HG03060 (cell line): ENCODE measurements around the gene B3GNT7.
"Not testable (repeated sequence)": the region's sequence is repeated elsewhere in the genome, so short reads cannot be mapped to it uniquely, and the experiment has no call there.

Experiments used
- ATAC-seq: cut with Tn5 transposase; IDR thresholded peaks from one replicate; pipeline ENCODE4 v1.9.1; 2021; ENCODE audit warnings: low read depth, moderate number of reproducible peaks; ENCODE audit not compliant: unreplicated experiment

Gene B3GNT7

DNA sequence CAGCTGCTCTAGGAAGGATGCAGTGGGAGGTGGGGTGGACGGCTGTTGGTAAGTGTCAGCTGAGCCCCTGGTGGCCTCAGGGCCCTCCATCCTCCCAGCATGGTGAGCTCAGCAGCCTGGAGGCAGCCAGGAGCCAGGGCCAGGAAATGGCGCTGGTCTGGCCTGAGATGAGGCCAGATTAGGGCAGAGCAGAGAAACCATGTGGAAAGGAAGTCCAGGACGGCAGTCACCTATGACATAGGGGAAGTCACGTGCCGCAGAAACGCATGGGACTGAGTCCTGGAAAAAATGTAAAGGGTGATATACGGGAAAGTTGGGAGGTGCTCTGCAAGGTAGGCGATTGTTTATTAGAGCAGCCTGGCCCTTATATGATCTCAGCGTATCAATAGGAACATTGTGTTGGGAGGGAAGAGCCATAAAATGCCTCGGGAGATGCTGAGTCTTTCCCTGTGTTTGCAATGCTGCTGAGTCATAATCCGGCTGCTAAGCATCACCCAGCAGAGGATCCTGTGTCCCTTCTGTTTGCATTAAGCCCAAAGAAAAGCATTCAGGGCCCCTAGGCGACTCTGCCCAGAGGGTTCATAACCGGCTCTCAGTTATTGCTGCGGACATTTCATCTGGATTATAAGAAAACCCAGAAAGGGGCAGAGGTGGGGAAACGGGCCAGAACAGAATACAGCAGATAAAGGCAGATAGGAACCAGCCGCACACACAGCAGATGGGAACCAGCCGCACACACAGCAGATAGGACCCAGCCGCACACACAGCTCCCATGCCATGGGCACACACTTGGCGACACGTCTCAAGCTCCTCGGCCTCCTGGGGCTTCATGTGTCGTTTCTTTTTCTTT, 30.3 kb upstream of the B3GNT7 start:
- ATAC-seq = no peak

DNA sequence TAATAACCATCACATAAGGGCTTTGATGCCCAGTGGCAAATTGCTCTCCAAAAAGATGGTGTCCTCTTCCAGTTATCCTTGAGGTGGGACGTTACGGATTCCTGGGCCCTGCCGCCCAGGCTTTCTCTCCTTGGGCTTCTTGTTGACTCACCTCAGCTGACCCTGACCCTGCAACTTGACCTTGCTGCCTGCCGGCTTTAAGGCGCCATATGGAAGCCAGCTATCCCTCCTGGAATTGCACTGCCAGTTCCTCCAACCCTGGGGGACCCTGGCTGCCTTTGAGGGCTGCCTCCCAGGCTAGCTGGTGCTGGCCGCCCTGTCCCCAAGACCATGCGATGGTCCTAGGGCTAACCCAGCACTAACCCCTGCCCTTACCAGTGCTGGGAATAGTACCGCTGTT, 28.3 kb upstream of the B3GNT7 start:
- ATAC-seq = no peak

DNA sequence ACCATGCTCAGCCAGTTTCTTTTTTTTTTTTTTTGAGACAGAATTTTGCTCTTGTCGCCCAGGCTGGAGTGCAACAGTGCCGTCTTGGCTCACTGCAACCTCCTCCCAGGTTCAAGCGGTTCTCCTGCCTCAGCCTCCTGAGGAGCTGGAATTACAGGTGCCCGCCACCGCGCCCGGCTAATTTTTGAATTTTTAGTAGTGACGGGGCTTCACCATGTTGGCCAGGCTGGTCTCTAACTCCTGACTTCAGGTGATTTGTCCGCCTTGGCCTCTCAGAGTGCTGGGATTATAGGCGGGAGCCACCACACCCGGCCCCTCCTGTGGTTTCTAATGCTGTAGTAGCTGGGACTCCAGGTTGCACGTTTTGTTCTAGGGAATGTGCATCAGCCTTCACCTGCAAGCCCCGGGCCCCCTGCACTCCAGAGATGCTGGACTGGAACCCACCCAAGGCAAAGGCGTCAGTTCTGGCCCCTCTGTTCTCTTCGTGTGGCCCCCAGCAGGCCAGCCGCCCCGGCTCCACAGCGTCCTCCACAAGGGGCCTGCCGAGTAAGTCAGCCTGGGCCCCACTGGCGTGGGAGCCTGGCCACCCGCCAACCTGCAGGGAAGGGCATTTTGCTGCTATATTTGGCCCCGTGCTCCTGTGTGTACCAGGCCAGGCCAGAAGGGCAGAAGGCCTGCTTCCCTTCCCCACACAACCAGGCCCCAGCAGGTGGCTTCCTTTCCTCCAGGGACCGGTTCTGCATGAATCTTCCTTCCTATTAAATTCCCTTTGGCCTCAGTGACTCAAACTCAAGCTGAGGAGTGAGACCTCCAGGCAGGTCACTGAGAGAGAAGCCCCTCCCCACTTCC, 25.7 kb upstream of the B3GNT7 start:
- ATAC-seq = no peak

DNA sequence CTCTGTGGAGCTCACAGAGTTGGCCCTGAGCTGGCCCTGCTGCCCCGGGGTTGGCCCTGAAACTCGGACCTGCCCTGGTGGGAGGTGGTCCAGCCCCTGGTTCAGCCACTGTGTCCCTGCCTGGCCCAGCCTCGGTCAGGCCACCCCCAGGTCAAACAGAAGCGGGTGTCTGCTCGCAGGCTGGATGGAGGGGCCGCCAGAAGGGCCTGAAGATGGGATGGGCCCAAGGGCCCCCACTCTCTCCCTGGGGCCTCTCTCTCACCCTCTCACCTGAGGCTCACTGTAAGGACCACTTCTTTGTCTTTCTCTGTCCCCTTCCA, 25.1 kb upstream of the B3GNT7 start:
- no peak for ATAC-seq

DNA sequence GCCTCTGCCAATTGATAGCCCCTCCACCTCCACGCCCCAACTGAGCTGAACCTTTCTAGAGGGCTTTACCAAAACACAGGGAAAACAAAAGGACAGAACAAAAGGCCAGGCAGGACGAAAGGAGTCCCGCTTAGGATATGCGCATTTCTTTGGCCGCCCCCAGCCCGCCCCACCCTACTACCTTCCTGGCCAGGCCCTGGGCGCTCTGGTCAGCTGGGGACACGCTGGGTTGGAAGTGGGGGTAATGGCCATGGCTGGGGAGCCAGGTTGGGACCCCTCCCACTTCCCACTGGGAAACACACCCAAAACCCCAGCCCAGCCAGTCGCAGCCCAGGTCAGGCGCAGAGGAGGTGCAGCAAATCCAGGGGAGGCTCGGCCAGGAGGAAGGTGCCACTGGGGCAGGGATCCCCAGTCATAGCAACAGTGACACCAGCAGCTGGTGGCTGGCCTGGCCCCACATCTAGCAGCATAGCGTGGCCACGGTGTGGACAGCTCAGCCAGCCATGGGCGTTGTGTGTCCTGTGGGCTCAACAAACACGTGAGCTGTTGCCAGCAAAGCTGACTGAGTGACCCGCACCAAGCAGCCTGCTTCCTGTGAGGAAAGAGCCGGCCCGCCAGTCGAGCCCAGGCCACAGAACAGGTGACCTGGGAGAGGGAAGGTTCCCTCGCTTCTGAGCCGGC, 24.6 kb upstream of the B3GNT7 start:
- no peak for ATAC-seq

GRCh38 chr2:231371430-231372054, 24.0 kb upstream of the B3GNT7 start:
- no peak for ATAC-seq

DNA sequence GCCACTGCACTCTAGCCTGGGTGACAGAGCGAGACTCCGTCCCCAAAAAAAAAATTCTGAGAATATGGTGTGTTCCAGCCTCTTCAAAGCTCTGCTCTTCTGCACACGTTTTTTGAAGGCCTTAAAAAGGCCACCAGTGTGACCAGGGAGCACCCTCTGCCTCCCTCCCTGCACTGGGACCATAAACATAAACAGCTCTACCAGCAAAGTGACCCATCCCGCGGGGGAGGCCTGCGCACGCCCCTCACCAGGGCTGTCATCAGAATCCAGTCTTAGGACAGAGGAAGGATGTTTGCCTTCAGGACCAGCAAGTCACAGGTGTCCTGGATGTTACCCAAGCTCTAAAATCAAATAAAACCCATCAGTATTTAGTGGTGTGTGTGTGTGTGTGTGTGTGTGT, 23.2 kb upstream of the B3GNT7 start:
- no peak for ATAC-seq

GRCh38 chr2:231373184-231373583, 22.3 kb upstream of the B3GNT7 start:
- no peak for ATAC-seq

- ATAC-seq = no peak
These were observed 21.6 kb upstream of the B3GNT7 start for GRCh38 chr2:231373786-231374349.

DNA sequence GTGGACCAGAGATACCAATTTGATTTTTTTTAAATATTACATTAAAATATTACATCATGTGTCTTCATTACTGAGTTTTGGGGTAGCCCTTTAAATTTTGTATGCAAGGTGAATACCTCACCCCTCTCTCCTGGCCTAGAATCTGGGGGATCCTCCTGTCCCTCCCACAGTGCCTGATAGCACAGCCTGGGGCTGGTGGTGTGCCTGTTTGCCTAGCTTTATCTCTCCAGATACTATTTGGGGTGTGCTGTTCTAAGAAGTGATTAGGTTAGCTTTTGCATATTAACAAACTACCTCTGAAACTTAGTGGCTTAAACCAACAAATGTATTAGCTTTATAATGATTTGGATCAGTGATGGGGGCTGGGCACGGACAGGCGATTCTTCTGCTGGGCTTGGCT, 20.7 kb upstream of the B3GNT7 start:
- ATAC-seq = no peak

DNA sequence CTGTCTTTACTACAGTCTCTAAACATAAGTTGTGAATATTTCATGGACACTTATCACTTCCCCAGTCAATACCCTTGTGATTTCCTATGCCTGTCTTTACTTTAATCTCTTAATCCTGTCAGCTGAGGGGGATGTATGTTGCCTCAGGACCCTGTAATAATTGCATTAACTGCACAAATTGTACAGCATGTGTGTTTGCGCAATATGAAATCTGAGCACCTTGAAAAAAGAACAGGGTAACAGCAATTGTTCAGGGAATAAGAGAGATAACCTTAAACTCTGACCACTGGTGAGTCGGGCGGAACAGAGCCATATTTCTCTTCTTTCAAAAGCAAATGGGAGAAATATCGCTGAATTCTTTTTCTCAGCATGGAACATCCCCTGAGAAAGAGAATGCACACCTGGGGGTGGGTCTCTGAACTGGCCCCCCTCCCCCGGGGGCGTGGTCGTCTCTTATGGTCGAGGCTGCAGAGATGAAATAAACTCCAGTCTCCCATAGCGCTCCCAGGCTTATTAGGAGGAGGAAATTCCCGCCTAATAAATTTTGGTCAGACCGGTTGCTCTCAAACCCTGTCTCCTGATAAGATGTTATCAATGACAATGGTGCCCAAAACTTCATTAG, 19.4 kb upstream of the B3GNT7 start:
- not testable (repeated sequence) for ATAC-seq

DNA sequence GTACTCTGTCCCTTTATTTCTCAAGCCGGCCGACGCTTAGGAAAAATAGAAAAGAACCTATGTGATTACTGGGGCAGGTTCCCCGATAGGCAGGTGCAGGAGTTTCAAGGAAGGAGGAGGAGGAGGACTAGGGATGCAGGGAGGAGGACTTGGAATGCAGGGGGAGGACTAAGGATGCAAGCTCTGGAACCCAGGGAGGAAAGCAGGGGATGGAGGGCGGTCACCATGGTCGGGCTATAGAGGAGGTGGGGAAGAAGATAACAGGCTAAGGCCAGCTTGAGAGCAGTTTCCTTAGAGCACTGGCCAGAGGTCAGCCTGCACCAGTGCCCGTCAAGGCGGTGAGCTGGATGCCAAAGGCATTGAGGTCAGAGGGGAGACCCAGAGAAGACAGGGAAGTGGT, 18.7 kb upstream of the B3GNT7 start:
- ATAC-seq = no peak

GRCh38 chr2:231378026-231378722, 17.3 kb upstream of the B3GNT7 start:
- ATAC-seq = no peak

DNA sequence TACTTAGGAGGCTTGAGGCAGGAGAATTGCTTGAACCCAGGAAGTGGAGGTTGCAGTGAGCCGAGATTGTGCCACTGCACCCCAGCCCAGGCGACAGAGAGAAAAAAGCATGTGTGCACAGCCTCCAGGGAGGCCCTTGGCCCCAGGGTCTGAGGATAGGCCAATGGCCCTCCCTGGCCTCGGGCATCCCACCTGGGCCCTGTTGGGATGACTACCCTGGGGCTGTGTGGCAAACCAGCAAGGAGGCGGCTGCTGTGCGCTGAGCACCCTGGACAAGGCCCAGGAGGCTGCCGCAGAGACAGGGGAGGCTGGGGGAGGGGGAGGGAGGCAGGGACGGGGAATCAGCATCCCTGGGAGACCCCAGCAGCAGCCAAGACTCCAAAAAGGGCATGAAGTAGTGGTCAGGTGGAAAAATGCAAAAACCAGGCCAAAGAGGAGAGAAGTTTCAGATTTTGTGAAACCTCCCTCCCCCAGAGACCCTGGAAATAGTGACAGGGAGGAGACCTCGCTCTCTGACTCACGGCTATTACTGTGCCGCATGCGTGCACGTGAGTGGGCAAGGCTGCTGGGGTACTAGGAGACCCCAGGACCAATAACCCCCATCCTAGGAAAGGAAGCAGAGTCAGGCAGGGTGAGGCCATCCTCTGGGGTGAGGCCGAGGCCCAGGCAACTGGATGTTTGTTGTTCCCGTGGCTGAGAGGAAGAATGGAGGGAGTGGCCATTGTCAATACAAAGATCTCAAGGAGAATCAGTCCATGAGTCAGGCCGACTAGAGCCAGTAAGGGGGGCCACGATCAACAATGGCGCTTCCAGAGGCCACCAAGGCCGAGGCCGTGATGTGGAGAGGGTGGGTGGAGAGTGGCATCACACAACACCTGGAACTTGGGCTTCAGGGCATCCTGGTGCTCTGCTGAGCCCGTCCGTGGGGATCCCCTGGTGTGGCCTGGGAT, 16.0 kb upstream of the B3GNT7 start:
- ATAC-seq = no peak

GRCh38 chr2:231380307-231380706, 15.2 kb upstream of the B3GNT7 start:
- ATAC-seq = no peak

- ATAC-seq = no peak
These were observed 14.3 kb upstream of the B3GNT7 start for GRCh38 chr2:231380991-231381847.

GRCh38 chr2:231382116-231382515, 13.4 kb upstream of the B3GNT7 start:
- ATAC-seq = no peak
